Suppressor macrophage treated with lipopolysaccharide for 4 hours (primary cell): Measurements from ENCODE around the gene NID1.
"Not testable (repeated sequence)": the region's sequence is repeated elsewhere in the genome, so short reads cannot be mapped to it uniquely, and the experiment has no call there.

Experiments used
- DNase-seq: peaks from one replicate; pipeline ENCODE4 v3.0.0-alpha.2; 2020

NID1 gene

GRCh38 chr1:235931171-235931738 is 133.6 kb downstream of the NID1 start:
- no peak for DNase-seq

DNA sequence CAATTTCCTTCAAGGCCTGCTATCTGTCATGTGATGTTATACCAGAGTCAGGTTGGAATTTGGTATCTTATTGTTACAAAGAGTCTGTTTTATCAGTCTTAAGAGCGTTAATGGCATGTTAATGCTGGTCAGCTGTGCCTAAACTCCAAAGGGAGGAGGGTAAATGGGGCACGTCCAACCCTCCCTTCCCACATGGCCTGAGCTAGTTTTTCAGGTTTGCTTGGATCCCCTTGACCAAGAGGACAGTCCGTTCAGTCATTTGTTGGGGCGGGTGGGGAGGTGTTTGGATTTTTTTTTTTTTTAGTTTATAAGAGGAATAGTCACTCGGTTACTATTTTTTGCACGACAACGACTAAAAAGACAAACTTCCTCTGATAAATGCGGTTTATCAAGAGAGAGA is 134.3 kb downstream of the NID1 start:
- no peak for DNase-seq

- no peak for DNase-seq
These were observed 135.7 kb downstream of the NID1 start for GRCh38 chr1:235929216-235929615.

DNA sequence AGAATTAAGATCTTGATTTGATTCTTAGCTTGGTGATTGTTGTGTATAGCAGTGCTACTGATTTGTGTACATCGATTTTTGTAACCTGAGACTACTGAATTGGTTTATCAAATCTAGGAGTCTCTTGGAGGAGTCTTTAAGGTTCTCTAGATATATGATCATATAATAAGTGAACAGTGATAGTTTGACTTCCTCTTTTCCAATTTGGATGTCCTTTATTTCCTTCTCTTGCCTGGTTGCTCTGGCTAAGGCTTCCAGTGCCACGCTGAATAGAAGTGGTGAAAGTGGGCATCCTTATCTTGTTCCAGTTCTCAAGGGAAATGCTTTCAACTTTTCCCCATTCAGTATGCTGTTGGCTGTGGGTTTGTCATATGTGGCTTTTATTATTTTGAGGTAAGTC is 136.7 kb downstream of the NID1 start:
- DNase-seq, result no peak

GRCh38 chr1:235927551-235927950 is 137.3 kb downstream of the NID1 start:
- not testable (repeated sequence) for DNase-seq
